ENCODE data around the gene DCAF11.

DNA sequence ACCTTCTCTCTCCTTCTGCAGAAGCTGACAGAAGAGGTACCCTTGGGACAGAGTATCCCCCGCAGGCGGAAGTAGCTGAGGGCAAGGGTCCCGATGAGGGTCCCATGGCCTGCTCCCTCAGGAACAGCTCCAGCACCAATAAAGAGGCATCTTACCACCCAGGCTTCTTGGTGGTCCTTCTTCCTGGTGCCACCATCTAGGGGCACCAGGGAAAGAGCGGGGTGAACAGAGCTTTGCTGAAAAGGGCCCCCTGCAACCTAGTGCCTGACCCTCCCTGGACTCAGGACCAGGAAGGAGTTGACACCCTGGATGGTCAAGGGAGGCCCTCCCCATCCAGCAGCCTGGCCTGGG lies 45.9 kb downstream of the DCAF11 start:
- TF ChIP-seq TAF1 (IDR thresholded peaks at IDR 0.05; ENCODE audit: borderline replicate concordance, low read depth, low read length) (no peak), POLR2A (IDR thresholded peaks at IDR 0.05; ENCODE audit: low read depth, low read length) (no peak)
